ENCODE results near the gene OR11L1.

DNA sequence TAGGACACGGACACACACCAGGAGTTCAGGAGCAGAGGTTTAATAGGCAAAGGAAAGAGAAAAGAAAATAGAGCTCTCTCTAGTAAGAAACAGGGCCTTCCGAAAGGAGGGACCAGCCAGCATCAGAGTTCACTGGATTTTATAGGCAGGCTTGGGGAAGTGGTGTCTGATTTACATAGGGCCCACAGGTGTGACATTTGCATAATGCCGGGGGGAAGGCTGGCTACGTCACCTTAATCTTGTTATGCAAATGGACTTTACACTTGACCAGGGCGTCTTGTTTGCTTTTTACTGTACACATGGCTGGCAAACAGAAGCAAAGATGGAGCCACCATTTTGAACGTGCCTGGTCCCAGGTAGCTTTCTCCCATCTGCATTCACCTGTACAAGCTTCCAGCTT, 17.7 kb downstream of the OR11L1 start, which contains the start of gene OR14A16:
- TF ChIP-seq, protein P1, sequence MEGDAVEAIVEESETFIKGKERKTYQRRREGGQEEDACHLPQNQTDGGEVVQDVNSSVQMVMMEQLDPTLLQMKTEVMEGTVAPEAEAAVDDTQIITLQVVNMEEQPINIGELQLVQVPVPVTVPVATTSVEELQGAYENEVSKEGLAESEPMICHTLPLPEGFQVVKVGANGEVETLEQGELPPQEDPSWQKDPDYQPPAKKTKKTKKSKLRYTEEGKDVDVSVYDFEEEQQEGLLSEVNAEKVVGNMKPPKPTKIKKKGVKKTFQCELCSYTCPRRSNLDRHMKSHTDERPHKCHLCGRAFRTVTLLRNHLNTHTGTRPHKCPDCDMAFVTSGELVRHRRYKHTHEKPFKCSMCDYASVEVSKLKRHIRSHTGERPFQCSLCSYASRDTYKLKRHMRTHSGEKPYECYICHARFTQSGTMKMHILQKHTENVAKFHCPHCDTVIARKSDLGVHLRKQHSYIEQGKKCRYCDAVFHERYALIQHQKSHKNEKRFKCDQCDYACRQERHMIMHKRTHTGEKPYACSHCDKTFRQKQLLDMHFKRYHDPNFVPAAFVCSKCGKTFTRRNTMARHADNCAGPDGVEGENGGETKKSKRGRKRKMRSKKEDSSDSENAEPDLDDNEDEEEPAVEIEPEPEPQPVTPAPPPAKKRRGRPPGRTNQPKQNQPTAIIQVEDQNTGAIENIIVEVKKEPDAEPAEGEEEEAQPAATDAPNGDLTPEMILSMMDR (IDR thresholded peaks at IDR 0.05): no peak
- no peak for TF ChIP-seq ZFX (IDR thresholded peaks at IDR 0.05; ENCODE audit: borderline replicate concordance)

All from 22Rv1 (cell line).